Mesothelial cell of epicardium (in vitro differentiated cells): ENCODE measurements around the gene COL23A1. TPM values are rescaled to one million over a fixed set of nuclear protein-coding genes. Genes with fewer than 3 reads are reported as not detected.
A peak's percentile ranks its signal among the peaks of the same experiment; 100 is the strongest.

Source experiments
- DNase-seq, 2 experiments: peaks; one replicate each; pipeline ENCODE4 v3.0.0; 2021; ENCODE audit warnings: low spot score in 2 of 2; ENCODE audit not compliant: unreplicated experiment in 2 of 2
- H3K27ac Mint-ChIP-seq: 2 replicates; pipeline ENCODE4 v1.8.0; 2021; ENCODE audit warnings: mixed read lengths
- H3K27me3 Mint-ChIP-seq: 2 replicates; pipeline ENCODE4 v1.8.0; 2021; ENCODE audit warnings: low read depth, mixed read lengths
- H3K36me3 Mint-ChIP-seq: 2 replicates; pipeline ENCODE4 v1.8.0; 2021; ENCODE audit warnings: mixed read lengths
- H3K4me1 Mint-ChIP-seq: 2 replicates; pipeline ENCODE4 v1.8.0; 2021; ENCODE audit warnings: mixed read lengths
- H3K4me3 Mint-ChIP-seq: 2 replicates; pipeline ENCODE4 v1.8.0; 2021; ENCODE audit warnings: mild to moderate bottlenecking, moderate library complexity, mixed read lengths
- H3K9me3 Mint-ChIP-seq: 2 replicates; pipeline ENCODE4 v1.8.0; 2021; ENCODE audit warnings: mixed read lengths
- CTCF ChIP-seq: fragments of 200-600 bp; sonication (generic); IDR thresholded peaks from one replicate; pipeline ENCODE4 v1.5.0; 2021; ENCODE audit warnings: antibody characterized with exemption; ENCODE audit not compliant: unreplicated experiment
- total RNA-seq: library from RNA; stranded (reverse); gene quantifications from 3 replicates; pipeline ENCODE4 v1.2.1, GENCODE V29; 2021

The COL23A1 gene
- total RNA-seq, 1 donor from 2014 or later: 13.6 TPM

GRCh38 chr5:178327446-178327845 is 262.7 kb downstream of the COL23A1 start:
- Mint-ChIP-seq H3K9me3 (no peaks in the 10 kb centered on the region), H3K36me3 (no peaks in the 10 kb centered on the region), H3K27me3 (peaks cover 9% of the 10 kb centered on the region)

DNA sequence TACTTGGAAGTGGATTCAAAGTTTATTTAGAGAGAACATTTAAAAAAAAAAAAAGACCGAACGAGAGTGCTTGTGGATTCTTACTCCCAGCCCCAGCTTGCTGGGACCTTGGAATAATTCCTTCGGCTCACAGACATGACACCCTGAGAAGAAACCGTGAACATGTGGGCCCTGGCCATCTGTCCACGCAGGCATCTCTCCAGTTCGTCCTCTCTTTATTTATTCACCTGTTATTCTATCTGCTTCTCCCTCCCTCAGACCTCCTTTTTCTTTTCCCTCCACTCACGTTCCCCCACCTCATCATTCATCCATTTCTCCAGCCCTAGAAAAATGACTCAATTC is 263.8 kb downstream of the COL23A1 start:
- Mint-ChIP-seq H3K27ac (peak overlapping the region; percentile 64), H3K4me1 (peaks cover 30% of the 10 kb centered on the region), H3K36me3 (no peaks in the 10 kb centered on the region), H3K4me3 (no peak overlapping the region), H3K9me3 (no peaks in the 10 kb centered on the region), H3K27me3 (peaks cover 9% of the 10 kb centered on the region)
- DNase-seq: no peak
- TF ChIP-seq CTCF: no peak

More at GRCh38 chr5:178327446-178327845, 262.7 kb downstream of the COL23A1 start:
- Mint-ChIP-seq H3K27ac (no peak overlapping the region), H3K4me1 (peaks cover 40% of the 10 kb centered on the region), H3K4me3 (no peak overlapping the region)
- DNase-seq: no peak
- no peak for TF ChIP-seq CTCF

DNA sequence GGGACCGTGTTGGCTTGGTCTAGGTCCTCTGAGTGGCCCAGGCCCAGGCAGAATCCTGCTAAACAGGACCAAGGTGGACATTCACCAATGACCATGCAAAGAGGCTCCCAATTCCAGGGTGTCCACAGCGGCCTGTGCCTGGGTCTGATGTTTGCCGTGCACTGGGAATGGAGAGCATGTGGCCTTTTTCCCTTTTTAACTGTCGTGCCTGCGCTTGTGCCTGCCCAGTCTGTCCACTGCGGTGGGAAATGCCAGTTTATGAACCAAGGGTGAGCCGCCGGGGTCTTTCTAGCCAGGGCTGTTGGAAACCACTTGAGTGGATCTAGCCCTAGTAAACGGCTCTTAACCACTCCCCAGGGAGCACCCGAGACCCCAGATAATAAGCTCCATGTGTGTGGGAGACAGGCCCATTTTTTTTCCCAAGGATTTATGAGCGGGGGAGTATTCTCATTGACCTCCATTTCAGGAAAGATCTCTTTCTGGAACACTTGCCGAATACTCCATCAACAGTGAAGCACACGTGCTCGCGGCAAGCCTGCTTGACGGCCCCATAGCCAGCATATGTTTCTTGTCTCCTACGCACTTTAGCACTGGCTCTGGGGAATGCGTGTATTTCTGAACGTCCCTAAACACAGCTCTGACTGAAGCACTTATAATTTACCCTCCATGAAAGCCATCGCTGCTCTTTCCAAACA is 264.4 kb downstream of the COL23A1 start:
- DNase-seq: no peak
- H3K9me3 Mint-ChIP-seq: no peaks in the 10 kb centered on the region
- H3K4me3 Mint-ChIP-seq: no peak overlapping the region
- no peaks in the 10 kb centered on the region for H3K36me3 Mint-ChIP-seq
- H3K27ac Mint-ChIP-seq: peak overlapping the region; percentile 64
- no peak for TF ChIP-seq CTCF
- peaks cover 25% of the 10 kb centered on the region for H3K4me1 Mint-ChIP-seq
- H3K27me3 Mint-ChIP-seq: peaks cover 9% of the 10 kb centered on the region

DNA sequence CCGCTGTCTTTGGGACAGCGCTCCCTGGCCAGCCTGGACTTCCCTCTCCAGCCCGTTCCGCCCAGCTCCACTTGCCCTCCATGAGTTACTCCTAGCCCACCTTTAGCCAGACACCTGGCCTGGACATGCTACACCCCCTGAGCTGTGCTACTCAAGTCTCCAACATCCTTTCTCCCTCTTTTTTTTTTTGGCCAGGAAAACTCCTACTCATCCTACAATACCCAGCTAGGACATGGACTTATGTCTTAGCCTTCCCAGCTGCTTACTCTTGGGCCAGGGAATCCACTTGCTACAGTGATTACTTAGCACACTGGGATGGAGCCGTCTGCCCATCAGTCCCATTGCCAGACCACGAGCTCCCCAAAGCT is 264.9 kb downstream of the COL23A1 start:
- Mint-ChIP-seq H3K4me3 (no peak overlapping the region), H3K4me1 (peaks cover 21% of the 10 kb centered on the region), H3K36me3 (no peaks in the 10 kb centered on the region), H3K27ac (no peak overlapping the region), H3K9me3 (no peaks in the 10 kb centered on the region), H3K27me3 (peaks cover 9% of the 10 kb centered on the region)
- no peak for DNase-seq
- no peak for TF ChIP-seq CTCF

GRCh38 chr5:178324481-178325310 is 265.5 kb downstream of the COL23A1 start:
- H3K4me1 Mint-ChIP-seq: peaks cover 24% of the 10 kb centered on the region
- H3K27me3 Mint-ChIP-seq: peaks cover 9% of the 10 kb centered on the region
- no peaks in the 10 kb centered on the region for H3K9me3 Mint-ChIP-seq
- no peak overlapping the region for H3K27ac Mint-ChIP-seq
- TF ChIP-seq CTCF: no peak
- H3K36me3 Mint-ChIP-seq: no peaks in the 10 kb centered on the region
- no peak overlapping the region for H3K4me3 Mint-ChIP-seq
- peak in 1 of 2 experiments; percentile 15 for DNase-seq
